Stimulated activated CD4-positive, alpha-beta T cell treated with anti-CD3 and anti-CD28 coated beads, Interleukin-1b, Interleukin-23, amount 100 ng/mL, for 48 hours (primary cell): ENCODE results near the gene NEXMIF.
"Not testable (repeated sequence)": the region's sequence is repeated elsewhere in the genome, so short reads cannot be mapped to it uniquely, and the experiment has no call there.

Experiments
- DNase-seq: peaks from one replicate; pipeline ENCODE4 v3.0.0-alpha.2; 2020

The NEXMIF gene

GRCh38 chrX:74788545-74789086, 136.6 kb downstream of the NEXMIF start:
- no peak for DNase-seq

- DNase-seq: no peak
These were observed 140.6 kb downstream of the NEXMIF start for GRCh38 chrX:74784629-74785028.

GRCh38 chrX:74781507-74782034, 143.7 kb downstream of the NEXMIF start:
- no peak for DNase-seq

- DNase-seq: no peak
These were observed 146.1 kb downstream of the NEXMIF start for GRCh38 chrX:74779175-74779574.

- no peak for DNase-seq
These were observed 150.3 kb downstream of the NEXMIF start for GRCh38 chrX:74774988-74775387.

GRCh38 chrX:74736450-74736849, 188.8 kb downstream of the NEXMIF start:
- DNase-seq: no peak

- no peak for DNase-seq
These were observed 220.0 kb downstream of the NEXMIF start for GRCh38 chrX:74705269-74705668.

GRCh38 chrX:74701343-74701742, 223.9 kb downstream of the NEXMIF start:
- DNase-seq: not testable (repeated sequence)

- no peak for DNase-seq
These were observed 240.8 kb downstream of the NEXMIF start for GRCh38 chrX:74684466-74684865.
